Keratinocyte (primary cell): ENCODE results near the gene AKR1A1. TPM values are rescaled to one million over a fixed set of nuclear protein-coding genes. Genes with fewer than 3 reads are reported as not detected.

ENCODE experiments used
- DNase-seq: peaks from one replicate; pipeline ENCODE4 v3.0.0-alpha.2; 2011; ENCODE audit warnings: low read depth, missing footprints, low spot score
- FAIRE-seq: peaks from 2 replicates; lab custom pipeline; 2011; peaks lifted over from hg19 to GRCh38; lab: Jason Lieb, UNC
- H2AFZ ChIP-seq: 2 replicates; pipeline ENCODE4 v1.6.0; 2012; ENCODE audit warnings: low read length, control low read depth, inconsistent platforms; ENCODE audit not compliant: control insufficient read depth
- H3K27ac ChIP-seq: 2 replicates; pipeline ENCODE4 v1.5.1; 2011; ENCODE audit warnings: low read length; ENCODE audit not compliant: control insufficient read depth, insufficient read depth
- H3K27me3 ChIP-seq: 3 replicates; pipeline ENCODE4 v1.6.0; 2011; ENCODE audit warnings: low read length; ENCODE audit not compliant: control insufficient read depth, insufficient read depth; ENCODE audit errors: extremely low read depth
- H3K36me3 ChIP-seq, 2 experiments: 2 replicates in 1 of 2; 3 replicates in 1 of 2; pipeline ENCODE4 v1.5.1; 2011; ENCODE audit warnings: low read length in 2 of 2, mild to moderate bottlenecking in 1 of 2; ENCODE audit not compliant: control insufficient read depth in 2 of 2, insufficient read depth in 2 of 2; ENCODE audit errors: extremely low read depth in 1 of 2
- H3K4me1 ChIP-seq: 3 replicates; pipeline ENCODE4 v1.5.1; 2011; ENCODE audit warnings: low read length; ENCODE audit not compliant: control insufficient read depth, insufficient read depth; ENCODE audit errors: extremely low read depth
- H3K4me2 ChIP-seq: 3 replicates; pipeline ENCODE4 v1.6.0; 2011; ENCODE audit warnings: low read depth, low read length; ENCODE audit not compliant: control insufficient read depth, insufficient read depth; ENCODE audit errors: extremely low read depth
- H3K4me3 ChIP-seq, 3 experiments: fragments of 200-600 bp in 1 of 3; sonication (generic) in 1 of 3; 2 replicates in 2 of 3; 3 replicates in 1 of 3; pipeline ENCODE4 v1.5.1; 2011 to 2016; ENCODE audit warnings: low read length in 3 of 3, mild to moderate bottlenecking in 3 of 3, control low read depth in 2 of 3, inconsistent platforms in 1 of 3, low read depth in 1 of 3, mixed read lengths in 1 of 3, mixed run types in 1 of 3, moderate library complexity in 1 of 3; ENCODE audit not compliant: control insufficient read depth in 2 of 3, insufficient read depth in 2 of 3; ENCODE audit errors: extremely low read depth in 1 of 3
- H3K79me2 ChIP-seq: 2 replicates; pipeline ENCODE4 v1.6.0; 2012; ENCODE audit warnings: low read length; ENCODE audit not compliant: control insufficient read depth, insufficient read depth
- H3K9ac ChIP-seq: 3 replicates; pipeline ENCODE4 v1.6.0; 2011; ENCODE audit warnings: low read length; ENCODE audit not compliant: control insufficient read depth, insufficient read depth; ENCODE audit errors: extremely low read depth
- H3K9me1 ChIP-seq: 3 replicates; pipeline ENCODE4 v1.6.0; 2011; ENCODE audit warnings: low read length; ENCODE audit not compliant: control insufficient read depth, insufficient read depth; ENCODE audit errors: extremely low read depth
- H3K9me3 ChIP-seq: 2 replicates; pipeline ENCODE4 v1.5.1; 2012; ENCODE audit warnings: low read depth, low read length; ENCODE audit not compliant: control insufficient read depth
- H4K20me1 ChIP-seq: 3 replicates; pipeline ENCODE4 v1.6.0; 2011; ENCODE audit warnings: low read length; ENCODE audit not compliant: control insufficient read depth, insufficient read depth; ENCODE audit errors: extremely low read depth
- CTCF ChIP-seq, 3 experiments: IDR thresholded peaks in 1 of 3; conservative IDR thresholded peaks in 1 of 3; optimal IDR thresholded peaks in 1 of 3; 2 replicates in 2 of 3; 3 replicates in 1 of 3; pipeline versions ENCODE3 to v1.5.1; 2011; ENCODE audit warnings: low read length in 3 of 3, mild to moderate bottlenecking in 3 of 3, moderate library complexity in 2 of 3, control low read depth in 1 of 3, inconsistent platforms in 1 of 3; ENCODE audit not compliant: insufficient read depth in 2 of 3; ENCODE audit errors: extremely low read depth in 1 of 3
- EZH2 ChIP-seq: IDR thresholded peaks from one replicate; pipeline ENCODE4 v1.6.1; 2012; ENCODE audit warnings: inconsistent platforms, mild to moderate bottlenecking, low read length, moderate library complexity
- dilution Hi-C: fragments of 300-500 bp; cut with MboI; formaldehyde crosslinking; loops from one replicate; pipeline ENCODE4 v1.7.0; 2020; ENCODE audit warnings: low sequenced_read_pairs; ENCODE audit not compliant: extremely low pct_ligation_motif_present
- polyA plus RNA-seq, 5 experiments: library from polyadenylated mRNA; depleted of rRNA in 3 of 5; stranded (reverse) in 3 of 5; stranded (forward) in 1 of 5; unstranded in 1 of 5; fragments of >200 nt; gene quantifications; 1 replicate in 1 of 5; 2 replicates in 3 of 5; 3 replicates in 1 of 5; pipeline versions ENCODE4 v1.2.1 to v1.2.3, GENCODE V29; 2011 to 2012; ENCODE audit warnings: missing spikeins in 2 of 5, low read depth in 1 of 5, low replicate concordance in 1 of 5

Gene AKR1A1
- polyA plus RNA-seq, 1 donor (not counting 4 experiments of a cell fraction or from before 2014, with no cell fraction given), result 107 TPM

GRCh38 chr1:45569962-45570581 is 19.4 kb downstream of the AKR1A1 start:
- Histone ChIP-seq H3K9ac (no peak overlapping the region), H3K4me2 (no peak overlapping the region), H3K4me3 (no peak overlapping the region), H3K27ac (no peak overlapping the region), H3K36me3 (peaks cover 24 to 39% of the 10 kb centered on the region in 2 experiments), H4K20me1 (no peaks in the 10 kb centered on the region), H3K79me2 (no peaks in the 10 kb centered on the region), H2AFZ (no peak overlapping the region), H3K9me3 (no peaks in the 10 kb centered on the region), H3K4me1 (no peaks in the 10 kb centered on the region), H3K27me3 (no peaks in the 10 kb centered on the region), H3K9me1 (no peaks in the 10 kb centered on the region)
- TF ChIP-seq EZH2 (no peak), CTCF (optimal IDR thresholded peaks at IDR 0.05 in 1 of 3, IDR thresholded peaks at IDR 0.05 in 1 of 3, conservative IDR thresholded peaks at IDR 0.05 in 1 of 3; ENCODE audit: extremely low read depth in 1 of 3, insufficient read depth in 2 of 3, low read length in 3 of 3) (peak; percentile 97 to 100 (median 98))
- DNase-seq, result no peak
- FAIRE-seq, result peak; percentile 87
- dilution Hi-C loops, result no loop called here

DNA sequence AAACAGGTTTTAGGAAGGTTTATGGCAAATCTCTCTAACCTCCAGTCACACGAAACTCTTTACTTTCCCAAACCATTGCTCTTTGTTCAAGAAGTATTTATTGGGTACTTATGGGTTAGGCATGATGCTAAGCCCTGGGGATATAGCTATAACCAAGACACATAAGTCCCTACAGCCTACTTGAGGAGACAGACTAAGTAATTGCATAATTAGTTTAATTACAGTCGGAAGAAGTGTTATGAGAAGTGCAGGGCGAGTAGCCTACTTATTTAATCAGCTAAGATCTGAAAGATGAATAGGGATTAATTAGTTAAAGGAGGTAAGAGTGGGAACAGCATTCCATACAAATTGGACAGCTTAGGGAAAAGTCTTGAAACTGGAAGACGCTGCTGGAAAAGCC is 20.0 kb downstream of the AKR1A1 start:
- DNase-seq (no peak), FAIRE-seq (no peak)
- no peaks in the 10 kb centered on the region for H3K9me1 ChIP-seq
- no peak overlapping the region for H3K4me2 ChIP-seq
- no peak overlapping the region for H3K27ac ChIP-seq
- no peak overlapping the region for H3K9ac ChIP-seq
- TF ChIP-seq EZH2 (no peak), CTCF (optimal IDR thresholded peaks at IDR 0.05 in 1 of 3, IDR thresholded peaks at IDR 0.05 in 1 of 3, conservative IDR thresholded peaks at IDR 0.05 in 1 of 3; ENCODE audit: extremely low read depth in 1 of 3, insufficient read depth in 2 of 3, low read length in 3 of 3) (no peak)
- dilution Hi-C loops, result no loop called here
- no peaks in the 10 kb centered on the region for H3K9me3 ChIP-seq
- peaks cover 24 to 39% of the 10 kb centered on the region in 2 experiments for H3K36me3 ChIP-seq
- no peaks in the 10 kb centered on the region for H3K27me3 ChIP-seq
- no peaks in the 10 kb centered on the region for H3K79me2 ChIP-seq
- H3K4me1 ChIP-seq, result no peaks in the 10 kb centered on the region
- H4K20me1 ChIP-seq, result no peaks in the 10 kb centered on the region
- no peak overlapping the region for H3K4me3 ChIP-seq
- no peak overlapping the region for H2AFZ ChIP-seq
